Mesendoderm (in vitro differentiated cells): Measurements from ENCODE around the gene TTC3.

Experiments
- DNase-seq: peaks from one replicate; pipeline ENCODE4 v3.0.0; 2013
- H2AK5ac ChIP-seq: 2 replicates; pipeline ENCODE4 v1.6.1; 2013; ENCODE audit warnings: low read length, inconsistent platforms
- H2BK120ac ChIP-seq: 2 replicates; pipeline ENCODE4 v1.6.1; 2013; ENCODE audit warnings: low read depth, mild to moderate bottlenecking, low read length, moderate library complexity, mixed read lengths
- H2BK15ac ChIP-seq: replicated peaks from 2 replicates; pipeline ENCODE4 v1.6.1; 2013; ENCODE audit warnings: low read depth, mild to moderate bottlenecking, moderate library complexity
- H2BK5ac ChIP-seq: 2 replicates; pipeline ENCODE4 v1.6.1; 2013; ENCODE audit warnings: low read length, inconsistent platforms
- H3K18ac ChIP-seq: 2 replicates; pipeline ENCODE4 v1.6.1; 2013; ENCODE audit warnings: mild to moderate bottlenecking, low read length, mixed read lengths
- H3K23ac ChIP-seq: one replicate; pipeline ENCODE4 v1.6.1; 2013; ENCODE audit warnings: low read length
- H3K27ac ChIP-seq: 2 replicates; pipeline ENCODE4 v1.5.1; 2013; ENCODE audit warnings: low read depth, mild to moderate bottlenecking, inconsistent platforms, low read length, moderate library complexity
- H3K27me3 ChIP-seq: 2 replicates; pipeline ENCODE4 v1.6.1; 2013; ENCODE audit warnings: low read length, control low read depth, mild to moderate bottlenecking, inconsistent platforms; ENCODE audit not compliant: insufficient read depth, poor library complexity
- H3K36me3 ChIP-seq: 2 replicates; pipeline ENCODE4 v1.6.1; 2013; ENCODE audit warnings: low read length, inconsistent platforms; ENCODE audit not compliant: control insufficient read depth, insufficient read depth
- H3K4ac ChIP-seq: one replicate; pipeline ENCODE4 v1.6.1; 2013; ENCODE audit warnings: low read depth, mild to moderate bottlenecking, low read length, moderate library complexity
- H3K4me1 ChIP-seq: 2 replicates; pipeline ENCODE4 v1.6.1; 2013; ENCODE audit warnings: low read depth, low read length, inconsistent platforms; ENCODE audit not compliant: control insufficient read depth
- H3K4me2 ChIP-seq: 2 replicates; pipeline ENCODE4 v1.6.1; 2013; ENCODE audit warnings: low read length
- H3K4me3 ChIP-seq: 2 replicates; pipeline ENCODE4 v1.5.1; 2013; ENCODE audit warnings: mild to moderate bottlenecking, low read length
- H3K56ac ChIP-seq: one replicate; pipeline ENCODE4 v1.6.1; 2013; ENCODE audit warnings: low read length
- H3K79me1 ChIP-seq: 2 replicates; pipeline ENCODE4 v1.6.1; 2013; ENCODE audit warnings: low read length, inconsistent platforms
- H3K79me2 ChIP-seq: 2 replicates; pipeline ENCODE4 v1.6.1; 2013; ENCODE audit warnings: mild to moderate bottlenecking, low read length; ENCODE audit not compliant: control insufficient read depth, insufficient read depth
- H3K9ac ChIP-seq: 2 replicates; pipeline ENCODE4 v1.6.1; 2013; ENCODE audit warnings: low read length, inconsistent platforms
- H4K5ac ChIP-seq: one replicate; pipeline ENCODE4 v1.6.1; 2013; ENCODE audit warnings: low read length
- H4K8ac ChIP-seq: one replicate; pipeline ENCODE4 v1.6.1; 2013; ENCODE audit warnings: low read depth, mild to moderate bottlenecking, control low read depth, low read length, moderate library complexity
- WGBS: extraction: QIAGEN DNeasy Blood & Tissue Kit; methylation state at CpG from one replicate; pipeline ENCODE4 v1.1.7; 2013; ENCODE audit warnings: low lambda C conversion rate, missing lambda C conversion rate; ENCODE audit not compliant: insufficient coverage; ENCODE audit errors: extremely low coverage; 5-methylcytosine and 5-hydroxymethylcytosine counted together

Gene TTC3

GRCh38 chr21:37159053-37159776, 86.2 kb downstream of the TTC3 start:
- H3K18ac ChIP-seq: no peak overlapping the region
- no peaks in the 10 kb centered on the region for H3K27me3 ChIP-seq
- no CpG with 5 or more reads among the region's 8 CpGs for WGBS
- H3K36me3 ChIP-seq: peaks cover 3% of the 10 kb centered on the region
- H2AK5ac ChIP-seq: no peak overlapping the region
- H3K79me1 ChIP-seq: no peaks in the 10 kb centered on the region
- H3K4me1 ChIP-seq: no peaks in the 10 kb centered on the region
- no peak overlapping the region for H4K8ac ChIP-seq
- H2BK5ac ChIP-seq: no peak overlapping the region
- H2BK120ac ChIP-seq: no peak overlapping the region
- no peak overlapping the region for H3K56ac ChIP-seq
- no peak overlapping the region for H3K23ac ChIP-seq
- H3K27ac ChIP-seq: no peak overlapping the region
- no peak overlapping the region for H3K4me2 ChIP-seq
- H3K4me3 ChIP-seq: no peak overlapping the region
- no peaks in the 10 kb centered on the region for H3K79me2 ChIP-seq
- H3K9ac ChIP-seq: no peak overlapping the region
- H3K4ac ChIP-seq: no peak overlapping the region
- no peak for DNase-seq
- no peak overlapping the region for H2BK15ac ChIP-seq
- H4K5ac ChIP-seq: no peak overlapping the region

- Histone ChIP-seq H4K8ac (no peak overlapping the region), H3K4me1 (no peaks in the 10 kb centered on the region), H3K79me2 (no peaks in the 10 kb centered on the region), H2BK120ac (no peak overlapping the region), H4K5ac (no peak overlapping the region), H3K4me3 (no peak overlapping the region), H3K4me2 (no peak overlapping the region), H3K79me1 (no peaks in the 10 kb centered on the region), H2BK5ac (no peak overlapping the region), H3K27ac (no peak overlapping the region), H2AK5ac (no peak overlapping the region), H3K56ac (no peak overlapping the region), H3K18ac (no peak overlapping the region), H3K36me3 (peaks cover 3% of the 10 kb centered on the region), H3K23ac (no peak overlapping the region), H3K27me3 (no peaks in the 10 kb centered on the region), H3K9ac (no peak overlapping the region), H3K4ac (no peak overlapping the region), H2BK15ac (no peak overlapping the region)
- no peak for DNase-seq
- WGBS: no CpG with 5 or more reads among the region's 1 CpG
Observed at GRCh38 chr21:37159949-37160348, 86.9 kb downstream of the TTC3 start.

GRCh38 chr21:37164742-37165141, 91.7 kb downstream of the TTC3 start:
- H2BK15ac ChIP-seq: no peak overlapping the region
- no peak overlapping the region for H3K4ac ChIP-seq
- H4K8ac ChIP-seq: no peak overlapping the region
- no peak overlapping the region for H3K4me3 ChIP-seq
- H3K4me1 ChIP-seq: no peaks in the 10 kb centered on the region
- no peaks in the 10 kb centered on the region for H3K79me1 ChIP-seq
- no peak overlapping the region for H3K27ac ChIP-seq
- H4K5ac ChIP-seq: no peak overlapping the region
- H3K56ac ChIP-seq: no peak overlapping the region
- no peak overlapping the region for H2BK5ac ChIP-seq
- H2AK5ac ChIP-seq: no peak overlapping the region
- H3K79me2 ChIP-seq: no peaks in the 10 kb centered on the region
- no peaks in the 10 kb centered on the region for H3K36me3 ChIP-seq
- no peak overlapping the region for H3K18ac ChIP-seq
- H3K9ac ChIP-seq: no peak overlapping the region
- no peak overlapping the region for H3K23ac ChIP-seq
- no peak overlapping the region for H3K4me2 ChIP-seq
- H2BK120ac ChIP-seq: no peak overlapping the region
- no peak for DNase-seq
- no peaks in the 10 kb centered on the region for H3K27me3 ChIP-seq

GRCh38 chr21:37165586-37165985, 92.5 kb downstream of the TTC3 start:
- H3K4ac ChIP-seq: no peak overlapping the region
- no peak overlapping the region for H3K4me2 ChIP-seq
- H2BK15ac ChIP-seq: no peak overlapping the region
- no peak overlapping the region for H3K27ac ChIP-seq
- H3K18ac ChIP-seq: no peak overlapping the region
- peak overlapping the region; percentile 28 for H4K8ac ChIP-seq
- no peaks in the 10 kb centered on the region for H3K79me1 ChIP-seq
- no peaks in the 10 kb centered on the region for H3K36me3 ChIP-seq
- H2BK120ac ChIP-seq: no peak overlapping the region
- no peaks in the 10 kb centered on the region for H3K4me1 ChIP-seq
- no peak overlapping the region for H3K4me3 ChIP-seq
- no peak overlapping the region for H3K9ac ChIP-seq
- no peak overlapping the region for H3K23ac ChIP-seq
- no peak overlapping the region for H2AK5ac ChIP-seq
- no peaks in the 10 kb centered on the region for H3K27me3 ChIP-seq
- H4K5ac ChIP-seq: no peak overlapping the region
- no peak for DNase-seq
- H2BK5ac ChIP-seq: no peak overlapping the region
- WGBS: no CpG with 5 or more reads among the region's 4 CpGs
- no peak overlapping the region for H3K56ac ChIP-seq
- H3K79me2 ChIP-seq: no peaks in the 10 kb centered on the region

- WGBS: no CpG with 5 or more reads among the region's 3 CpGs
- Histone ChIP-seq H3K27me3 (no peaks in the 10 kb centered on the region), H4K5ac (no peak overlapping the region), H3K27ac (no peak overlapping the region), H3K4me3 (no peak overlapping the region), H3K56ac (peak overlapping the region; percentile 19), H4K8ac (no peak overlapping the region), H2BK15ac (no peak overlapping the region), H3K4me1 (no peaks in the 10 kb centered on the region), H2BK120ac (no peak overlapping the region), H3K79me2 (no peaks in the 10 kb centered on the region), H3K18ac (no peak overlapping the region), H3K4ac (no peak overlapping the region), H3K4me2 (no peak overlapping the region), H3K79me1 (no peaks in the 10 kb centered on the region), H3K36me3 (no peaks in the 10 kb centered on the region), H3K9ac (no peak overlapping the region), H2BK5ac (no peak overlapping the region), H2AK5ac (no peak overlapping the region), H3K23ac (no peak overlapping the region)
- DNase-seq: peak; percentile 51
Observed at GRCh38 chr21:37166733-37167132, 93.7 kb downstream of the TTC3 start.

- H2BK15ac ChIP-seq: no peak overlapping the region
- no peak overlapping the region for H3K18ac ChIP-seq
- H3K4me3 ChIP-seq: no peak overlapping the region
- no peak overlapping the region for H3K27ac ChIP-seq
- peak; percentile 27 for DNase-seq
- H3K9ac ChIP-seq: no peak overlapping the region
- H3K56ac ChIP-seq: no peak overlapping the region
- H3K79me1 ChIP-seq: no peaks in the 10 kb centered on the region
- H3K23ac ChIP-seq: no peak overlapping the region
- no peak overlapping the region for H4K5ac ChIP-seq
- H4K8ac ChIP-seq: no peak overlapping the region
- H3K4me2 ChIP-seq: no peak overlapping the region
- no peaks in the 10 kb centered on the region for H3K27me3 ChIP-seq
- H3K36me3 ChIP-seq: no peaks in the 10 kb centered on the region
- no peak overlapping the region for H2AK5ac ChIP-seq
- no peaks in the 10 kb centered on the region for H3K79me2 ChIP-seq
- H2BK120ac ChIP-seq: no peak overlapping the region
- no CpG with 5 or more reads among the region's 4 CpGs for WGBS
- H3K4me1 ChIP-seq: no peaks in the 10 kb centered on the region
- no peak overlapping the region for H3K4ac ChIP-seq
- no peak overlapping the region for H2BK5ac ChIP-seq
Observed at GRCh38 chr21:37168666-37169065, 95.6 kb downstream of the TTC3 start.
